Left lung (tissue), 10 donors: ENCODE measurements around the gene TAPT1. TPM values are rescaled to one million over a fixed set of nuclear protein-coding genes. Genes with fewer than 3 reads are reported as not detected.

Experiments
- ATAC-seq: fragments of 200-7000 bp; cut with Tn5 transposase; one replicate; pipeline ENCODE4 v1.9.1; 2020; ENCODE audit warnings: moderate library complexity
- DNase-seq, 4 donors: peaks; one replicate each; pipeline ENCODE4 v3.0.0-alpha.2; 2013 to 2020
- H3K27ac ChIP-seq, 2 donors: fragments of 200-600 bp; sonication (generic) in 1 of 2; one replicate each; pipeline versions ENCODE4 v1.5.0 to v1.8.0; 2020 to 2021
- H3K27me3 ChIP-seq, 2 donors: fragments of 200-600 bp; sonication (generic) in 1 of 2; one replicate each; pipeline versions ENCODE4 v1.5.0 to v1.8.0; 2020 to 2021
- H3K36me3 ChIP-seq, 2 donors: fragments of 200-600 bp; sonication (generic) in 1 of 2; one replicate each; pipeline versions ENCODE4 v1.5.0 to v1.8.0; 2020 to 2021
- H3K4me1 ChIP-seq, 2 donors: fragments of 200-600 bp; one replicate each; pipeline ENCODE4 v1.8.0; 2021
- H3K4me3 ChIP-seq, 2 donors: fragments of 200-600 bp; sonication (generic) in 1 of 2; one replicate each; pipeline versions ENCODE4 v1.5.0 to v1.8.0; 2020 to 2021; ENCODE audit warnings: mild to moderate bottlenecking in 1 of 2
- H3K9me3 ChIP-seq, 2 donors: fragments of 200-600 bp; sonication (generic) in 1 of 2; one replicate each; pipeline versions ENCODE4 v1.5.0 to v1.8.0; 2020 to 2021
- CTCF ChIP-seq, 2 donors: fragments of 200-600 bp; sonication (generic) in 1 of 2; IDR thresholded peaks; one replicate each; pipeline versions ENCODE4 v1.5.0 to v1.8.0; 2021; ENCODE audit warnings: antibody characterized with exemption in 2 of 2
- intact Hi-C, 2 donors: fragments of 100-400 bp; cut with DNase I; formaldehyde crosslinking; loops; one replicate each; pipeline versions ENCODE4 v1.11.2 to v1.14.2; 2022
- polyA plus RNA-seq, 6 donors: library from polyadenylated mRNA; unstranded; fragments of 120-200 nt; gene quantifications; one replicate each; pipeline ENCODE4 v1.2.1, GENCODE V29; 2013; ENCODE audit not compliant: insufficient read length in 6 of 6
- total RNA-seq, 2 donors: library from RNA; stranded (reverse); fragmentation: NEBNext Ultra II Directional; extraction: Animal tissue kit (Norgen Biotek cat#: 25700); gene quantifications; one replicate each; pipeline ENCODE4 v1.2.1, GENCODE V29; 2021
- donor health status: DM: no; HTN: yes; CAD: no.
- donor health status: DM: no; HTN: no; CAD: no.

The TAPT1 gene
- total and polyA plus RNA-seq, 8 donors = 42.9 to 65.8 (median 52.2) TPM

GRCh38 chr4:16263056-16263455, 36.8 kb upstream of the TAPT1 start:
- no peak for ATAC-seq
- no peak overlapping the region for H3K4me3 ChIP-seq
- H3K27ac ChIP-seq = no peak overlapping the region
- TF ChIP-seq CTCF (IDR thresholded peaks at IDR 0.05) = no peak
- no peaks in the 10 kb centered on the region for H3K36me3 ChIP-seq
- H3K27me3 ChIP-seq = no peaks in the 10 kb centered on the region
- H3K4me1 ChIP-seq = no peaks in the 10 kb centered on the region
- intact Hi-C loops = loop anchor here in 1 of 2 donors (10.0 kb wide), 1 partner anchor 58 kb away; no protein-coding TSS in a partner anchor
- no peaks in the 10 kb centered on the region for H3K9me3 ChIP-seq
- no peak for DNase-seq

- H3K4me1 ChIP-seq = no peaks in the 10 kb centered on the region
- no peaks in the 10 kb centered on the region for H3K9me3 ChIP-seq
- no peak for TF ChIP-seq CTCF (IDR thresholded peaks at IDR 0.05)
- no peaks in the 10 kb centered on the region for H3K27me3 ChIP-seq
- no peak overlapping the region for H3K27ac ChIP-seq
- H3K4me3 ChIP-seq = no peak overlapping the region
- ATAC-seq (no peak), DNase-seq (no peak)
- H3K36me3 ChIP-seq = no peaks in the 10 kb centered on the region
- intact Hi-C loops = loop anchor here in 1 of 2 donors (10.0 kb wide), 1 partner anchor 57 kb away; no protein-coding TSS in a partner anchor
Measured at GRCh38 chr4:16262188-16262587, 35.9 kb upstream of the TAPT1 start.

GRCh38 chr4:16261313-16261878, 35.1 kb upstream of the TAPT1 start:
- H3K4me1 ChIP-seq = no peaks in the 10 kb centered on the region
- no peak for ATAC-seq
- TF ChIP-seq CTCF (IDR thresholded peaks at IDR 0.05) = no peak
- H3K36me3 ChIP-seq = no peaks in the 10 kb centered on the region
- intact Hi-C loops = loop anchor here in 1 of 2 donors (10.0 kb wide), 1 partner anchor 57 kb away; no protein-coding TSS in a partner anchor
- no peak overlapping the region for H3K27ac ChIP-seq
- no peak overlapping the region for H3K4me3 ChIP-seq
- no peaks in the 10 kb centered on the region for H3K9me3 ChIP-seq
- H3K27me3 ChIP-seq = no peaks in the 10 kb centered on the region
- no peak for DNase-seq

GRCh38 chr4:16259889-16260246, 33.6 kb upstream of the TAPT1 start:
- DNase-seq (no peak), ATAC-seq (no peak)
- Histone ChIP-seq H3K27ac (no peak overlapping the region), H3K9me3 (no peaks in the 10 kb centered on the region), H3K4me1 (no peaks in the 10 kb centered on the region), H3K36me3 (no peaks in the 10 kb centered on the region), H3K4me3 (no peak overlapping the region), H3K27me3 (no peaks in the 10 kb centered on the region)
- intact Hi-C loops = loop anchor here in 1 of 2 donors (10.0 kb wide), 1 partner anchor 55 kb away; no protein-coding TSS in a partner anchor
- no peak for TF ChIP-seq CTCF (IDR thresholded peaks at IDR 0.05)

- no peaks in the 10 kb centered on the region for H3K9me3 ChIP-seq
- H3K27ac ChIP-seq = no peak overlapping the region
- H3K36me3 ChIP-seq = no peaks in the 10 kb centered on the region
- no peak overlapping the region for H3K4me3 ChIP-seq
- H3K27me3 ChIP-seq = no peaks in the 10 kb centered on the region
- intact Hi-C loops = no loop called here
- H3K4me1 ChIP-seq = no peaks in the 10 kb centered on the region
- DNase-seq (no peak), ATAC-seq (no peak)
- TF ChIP-seq CTCF (IDR thresholded peaks at IDR 0.05) = no peak
Measured at GRCh38 chr4:16259241-16259888, 33.1 kb upstream of the TAPT1 start.
